GM23338 (cell line): Measurements from ENCODE around the gene PARP2. TPM values are rescaled to one million over a fixed set of nuclear protein-coding genes. Genes with fewer than 3 reads are reported as not detected.

Experiments used
- ATAC-seq: fragments of 200-7000 bp; cut with Tn5 transposase; 3 replicates; pipeline ENCODE4 v1.9.1; 2020
- DNase-seq: peaks from one replicate; pipeline ENCODE4 v3.0.0-alpha.2; 2015; ENCODE audit warnings: low spot score
- H2AFZ ChIP-seq: fragments of 200-600 bp; sonication (generic); 2 replicates; pipeline ENCODE4 v1.8.0; 2016; ENCODE audit warnings: antibody characterized with exemption, mild to moderate bottlenecking, moderate library complexity
- H3F3A ChIP-seq: fragments of 200-600 bp; sonication (generic); replicated peaks from 2 replicates; pipeline ENCODE4 v1.8.0; 2017; ENCODE audit warnings: antibody characterized with exemption, mixed run types, low read depth
- H3K27ac ChIP-seq: fragments of 200-600 bp; sonication (generic); 2 replicates; pipeline ENCODE4 v1.6.1; 2016; ENCODE audit warnings: low read depth
- H3K27me3 ChIP-seq: fragments of 200-600 bp; sonication (generic); 2 replicates; pipeline ENCODE4 v1.8.0; 2016; ENCODE audit warnings: mild to moderate bottlenecking, mixed run types, moderate library complexity; ENCODE audit not compliant: insufficient read depth
- H3K36me3 ChIP-seq: fragments of 200-600 bp; sonication (generic); 2 replicates; pipeline ENCODE4 v1.8.0; 2016; ENCODE audit warnings: mild to moderate bottlenecking; ENCODE audit not compliant: insufficient read depth
- H3K4me1 ChIP-seq: fragments of 200-600 bp; sonication (generic); 2 replicates; pipeline ENCODE4 v1.8.0; 2016; ENCODE audit warnings: mild to moderate bottlenecking, moderate library complexity; ENCODE audit not compliant: insufficient read depth
- H3K4me2 ChIP-seq: fragments of 200-600 bp; sonication (generic); 2 replicates; pipeline ENCODE4 v1.7.1; 2017; ENCODE audit warnings: mixed run types
- H3K4me3 ChIP-seq: fragments of 200-600 bp; sonication (generic); 2 replicates; pipeline ENCODE4 v1.6.1; 2016; ENCODE audit warnings: mixed run types
- H3K79me2 ChIP-seq: fragments of 200-600 bp; sonication (generic); replicated peaks from 2 replicates; pipeline ENCODE4 v1.8.0; 2017; ENCODE audit warnings: mild to moderate bottlenecking; ENCODE audit not compliant: insufficient read depth
- H3K9me2 ChIP-seq: fragments of 200-600 bp; sonication (generic); 2 replicates; pipeline ENCODE4 v1.8.0; 2017; ENCODE audit not compliant: insufficient read depth
- H4K20me1 ChIP-seq: fragments of 200-600 bp; sonication (generic); replicated peaks from 2 replicates; pipeline ENCODE4 v1.8.0; 2017; ENCODE audit warnings: mild to moderate bottlenecking; ENCODE audit not compliant: insufficient read depth
- H3K27ac Mint-ChIP-seq: 2 replicates; pipeline ENCODE4 v1.8.0; 2020; ENCODE audit warnings: inconsistent platforms, mild to moderate bottlenecking, moderate library complexity, mixed read lengths
- H3K27me3 Mint-ChIP-seq: 3 replicates; pipeline ENCODE4 v1.8.0; 2022; ENCODE audit warnings: low read depth, mild to moderate bottlenecking, moderate library complexity, mixed read lengths, inconsistent platforms; ENCODE audit not compliant: insufficient read depth, poor library complexity
- H3K36me3 Mint-ChIP-seq: 3 replicates; pipeline ENCODE4 v1.8.0; 2021; ENCODE audit warnings: low read depth, mild to moderate bottlenecking, inconsistent platforms, moderate library complexity, mixed read lengths
- H3K4me1 Mint-ChIP-seq: 3 replicates; pipeline ENCODE4 v1.8.0; 2020; ENCODE audit warnings: mild to moderate bottlenecking, inconsistent platforms, mixed read lengths
- H3K4me3 Mint-ChIP-seq: 3 replicates; pipeline ENCODE4 v1.8.0; 2021; ENCODE audit warnings: moderate library complexity, mild to moderate bottlenecking, inconsistent platforms, mixed read lengths
- H3K9me3 Mint-ChIP-seq: 3 replicates; pipeline ENCODE4 v1.8.0; 2020; ENCODE audit warnings: moderate library complexity, mild to moderate bottlenecking, inconsistent platforms, mixed read lengths
- CTCF ChIP-seq, 2 experiments: fragments of 200-600 bp in 1 of 2; sonication (generic) in 1 of 2; conservative IDR thresholded peaks; 2 replicates each; pipeline versions ENCODE4 v1.5.1 to v1.6.1; 2016 to 2017; ENCODE audit warnings: antibody characterized with exemption in 2 of 2, low read depth in 2 of 2, mild to moderate bottlenecking in 2 of 2, moderate library complexity in 1 of 2
- EZH2 ChIP-seq: fragments of 200-600 bp; sonication (generic); IDR thresholded peaks from one replicate; pipeline ENCODE4 v1.8.0; 2017; ENCODE audit warnings: antibody characterized with exemption, mild to moderate bottlenecking, low read depth; ENCODE audit not compliant: unreplicated experiment
- EZH2phosphoT487 ChIP-seq: fragments of 200-600 bp; sonication (generic); IDR thresholded peaks from one replicate; pipeline ENCODE4 v1.8.1; 2018; ENCODE audit warnings: antibody characterized with exemption; ENCODE audit not compliant: unreplicated experiment
- REST ChIP-seq: IDR thresholded peaks from one replicate; pipeline ENCODE4 v1.6.1; 2018; ENCODE audit warnings: antibody characterized with exemption; ENCODE audit not compliant: unreplicated experiment
- STAT1 ChIP-seq: IDR thresholded peaks from one replicate; pipeline ENCODE4 v1.6.1; 2016; ENCODE audit warnings: antibody characterized with exemption; ENCODE audit not compliant: unreplicated experiment
- ZNF331 ChIP-seq: fragments of 250-450 bp; sonication (Bioruptor Pico); IDR thresholded peaks from 2 replicates; pipeline ENCODE4 v1.5.0; 2020; ENCODE audit warnings: low read depth, mild to moderate bottlenecking, moderate library complexity
- ZNF462 ChIP-seq: fragments of 250-450 bp; sonication (Bioruptor Pico); IDR thresholded peaks from 2 replicates; pipeline ENCODE4 v1.5.0; 2020; ENCODE audit warnings: mild to moderate bottlenecking, moderate library complexity
- polyA plus RNA-seq: library from polyadenylated mRNA; unstranded; fragments of >200 nt; fragmentation: Nextera tagmentation; extraction: Ambion mirVana; gene quantifications from 2 replicates; pipeline ENCODE4 v1.2.1, GENCODE V29; 2016
- total RNA-seq: library from RNA; depleted of rRNA; stranded (reverse); fragments of >200 nt; shearing (Covaris generic); gene quantifications from 2 replicates; pipeline ENCODE4 v1.2.3, GENCODE V29; 2014

The PARP2 gene
- total and polyA plus RNA-seq, 2 experiments from 2014 or later, result 27.8 to 42.7 TPM

GRCh38 chr14:20377171-20377570, 33.7 kb downstream of the PARP2 start (continued):
- TF ChIP-seq ZNF462 (CRISPR knock-in tag), result no peak

GRCh38 chr14:20379743-20380142, 36.3 kb downstream of the PARP2 start:
- ATAC-seq, result no peak
- H2AFZ ChIP-seq, result no peak overlapping the region
- H4K20me1 ChIP-seq, result no peaks in the 10 kb centered on the region
- H3K27ac ChIP-seq, result no peak overlapping the region
- no peaks in the 10 kb centered on the region for H3K79me2 ChIP-seq
- Mint-ChIP-seq H3K4me1 (no peaks in the 10 kb centered on the region), H3K4me3 (no peak overlapping the region), H3K27ac (no peak overlapping the region), H3K9me3 (no peaks in the 10 kb centered on the region; the same call in 2 of the 3 replicates), H3K27me3 (peaks cover 12% of the 10 kb centered on the region), H3K36me3 (peaks cover 45% of the 10 kb centered on the region)
- H3K27me3 ChIP-seq, result no peaks in the 10 kb centered on the region
- H3K4me3 ChIP-seq, result no peak overlapping the region
- DNase-seq, result no peak
- no peaks in the 10 kb centered on the region for H3F3A ChIP-seq
- no peaks in the 10 kb centered on the region for H3K9me2 ChIP-seq
- H3K4me1 ChIP-seq, result no peaks in the 10 kb centered on the region
- peaks cover 9% of the 10 kb centered on the region; the same call in 1 of the 2 replicates for H3K36me3 ChIP-seq
- no peak overlapping the region for H3K4me2 ChIP-seq
- TF ChIP-seq STAT1 (no peak), CTCF (conservative IDR thresholded peaks at IDR 0.05; ENCODE audit: low read depth in 2 of 2) (no peak), EZH2phosphoT487 (no peak), REST (no peak), EZH2 (no peak), ZNF331 (no peak)
